ENCODE results near the gene TFE3.

The TFE3 gene

GRCh38 chrX:49059201-49059600, 16.0 kb upstream of the TFE3 start (continued):
- TF ChIP-seq POU6F1 (CRISPR knock-in tag; IDR thresholded peaks at IDR 0.05; ENCODE audit: borderline replicate concordance, low read depth), result no peak
- TF ChIP-seq ZNF8 (CRISPR knock-in tag; IDR thresholded peaks at IDR 0.05), result no peak
- TF ChIP-seq ZC3H10 (CRISPR knock-in tag; IDR thresholded peaks at IDR 0.05), result no peak
- TF ChIP-seq TOX (CRISPR knock-in tag; IDR thresholded peaks at IDR 0.05; ENCODE audit: borderline replicate concordance), result no peak
- TF ChIP-seq TCF4 (CRISPR knock-in tag; IDR thresholded peaks at IDR 0.05; ENCODE audit: borderline replicate concordance), result no peak
- no peak for TF ChIP-seq ISL1 (CRISPR knock-in tag; IDR thresholded peaks at IDR 0.05)
- no peak for TF ChIP-seq BACH2 (CRISPR knock-in tag; IDR thresholded peaks at IDR 0.05; ENCODE audit: borderline replicate concordance)
- no peak for TF ChIP-seq ESRRG (CRISPR knock-in tag; IDR thresholded peaks at IDR 0.05)

- ATAC-seq, result no peak
These were observed 15.6 kb upstream of the TFE3 start, which contains the start of gene CCDC120 for GRCh38 chrX:49058794-49059193. Gene CCDC120, plus strand, starts transcription at chrX:49058999. Its CDS starts 3,043 bp downstream, at chrX:49062042.

GRCh38 chrX:49054073-49054762, 11.1 kb upstream of the TFE3 start:
- no peak for ATAC-seq
- TF ChIP-seq SNAI2 (CRISPR knock-in tag; IDR thresholded peaks at IDR 0.05), result no peak
- no peak for TF ChIP-seq TCF4 (CRISPR knock-in tag; IDR thresholded peaks at IDR 0.05; ENCODE audit: borderline replicate concordance)
- TF ChIP-seq, protein P1, sequence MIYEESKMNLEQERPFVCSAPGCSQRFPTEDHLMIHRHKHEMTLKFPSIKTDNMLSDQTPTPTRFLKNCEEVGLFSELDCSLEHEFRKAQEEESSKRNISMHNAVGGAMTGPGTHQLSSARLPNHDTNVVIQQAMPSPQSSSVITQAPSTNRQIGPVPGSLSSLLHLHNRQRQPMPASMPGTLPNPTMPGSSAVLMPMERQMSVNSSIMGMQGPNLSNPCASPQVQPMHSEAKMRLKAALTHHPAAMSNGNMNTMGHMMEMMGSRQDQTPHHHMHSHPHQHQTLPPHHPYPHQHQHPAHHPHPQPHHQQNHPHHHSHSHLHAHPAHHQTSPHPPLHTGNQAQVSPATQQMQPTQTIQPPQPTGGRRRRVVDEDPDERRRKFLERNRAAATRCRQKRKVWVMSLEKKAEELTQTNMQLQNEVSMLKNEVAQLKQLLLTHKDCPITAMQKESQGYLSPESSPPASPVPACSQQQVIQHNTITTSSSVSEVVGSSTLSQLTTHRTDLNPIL (CRISPR knock-in tag; IDR thresholded peaks at IDR 0.05; ENCODE audit: low read depth), result no peak
- no peak for TF ChIP-seq PATZ1 (CRISPR knock-in tag; IDR thresholded peaks at IDR 0.05; ENCODE audit: borderline replicate concordance)
- TF ChIP-seq TOX (CRISPR knock-in tag; IDR thresholded peaks at IDR 0.05; ENCODE audit: borderline replicate concordance), result no peak
- no peak for TF ChIP-seq ZFP3 (CRISPR knock-in tag; IDR thresholded peaks at IDR 0.05)
- TF ChIP-seq ARNTL (CRISPR knock-in tag; IDR thresholded peaks at IDR 0.05; ENCODE audit: borderline replicate concordance, low read depth), result no peak
- TF ChIP-seq ESRRG (CRISPR knock-in tag; IDR thresholded peaks at IDR 0.05), result no peak
- no peak for TF ChIP-seq POU6F1 (CRISPR knock-in tag; IDR thresholded peaks at IDR 0.05; ENCODE audit: borderline replicate concordance, low read depth)
- TF ChIP-seq ZNF565 (CRISPR knock-in tag; conservative IDR thresholded peaks at IDR 0.05; ENCODE audit: low read depth), result no peak

More at GRCh38 chrX:49058794-49059193, 15.6 kb upstream of the TFE3 start, which contains the start of gene CCDC120:
- TF ChIP-seq ZFP30 (CRISPR knock-in tag; IDR thresholded peaks at IDR 0.05) (no peak), PPARA (CRISPR knock-in tag; IDR thresholded peaks at IDR 0.05; ENCODE audit: borderline replicate concordance) (no peak), BACH2 (CRISPR knock-in tag; IDR thresholded peaks at IDR 0.05; ENCODE audit: borderline replicate concordance) (no peak), ZFP3 (CRISPR knock-in tag; IDR thresholded peaks at IDR 0.05) (no peak), ZNF70 (CRISPR knock-in tag; IDR thresholded peaks at IDR 0.05) (no peak), TOX (CRISPR knock-in tag; IDR thresholded peaks at IDR 0.05; ENCODE audit: borderline replicate concordance) (no peak), SNAI2 (CRISPR knock-in tag; IDR thresholded peaks at IDR 0.05) (no peak), GLIS3 (CRISPR knock-in tag; IDR thresholded peaks at IDR 0.05) (no peak), RARB (CRISPR knock-in tag; IDR thresholded peaks at IDR 0.05) (no peak), POU6F1 (CRISPR knock-in tag; IDR thresholded peaks at IDR 0.05; ENCODE audit: borderline replicate concordance, low read depth) (no peak), ZC3H10 (CRISPR knock-in tag; IDR thresholded peaks at IDR 0.05) (no peak), CSDC2 (CRISPR knock-in tag; IDR thresholded peaks at IDR 0.05) (no peak), ZNF8 (CRISPR knock-in tag; IDR thresholded peaks at IDR 0.05) (no peak), ESRRG (CRISPR knock-in tag; IDR thresholded peaks at IDR 0.05) (no peak), OSR1 (CRISPR knock-in tag; IDR thresholded peaks at IDR 0.05) (no peak), ISL1 (CRISPR knock-in tag; IDR thresholded peaks at IDR 0.05) (no peak), ARNTL (CRISPR knock-in tag; IDR thresholded peaks at IDR 0.05; ENCODE audit: borderline replicate concordance, low read depth) (no peak), PATZ1 (CRISPR knock-in tag; IDR thresholded peaks at IDR 0.05; ENCODE audit: borderline replicate concordance) (no peak), ZNF565 (CRISPR knock-in tag; conservative IDR thresholded peaks at IDR 0.05; ENCODE audit: low read depth) (no peak)
- TF ChIP-seq, protein P2, sequence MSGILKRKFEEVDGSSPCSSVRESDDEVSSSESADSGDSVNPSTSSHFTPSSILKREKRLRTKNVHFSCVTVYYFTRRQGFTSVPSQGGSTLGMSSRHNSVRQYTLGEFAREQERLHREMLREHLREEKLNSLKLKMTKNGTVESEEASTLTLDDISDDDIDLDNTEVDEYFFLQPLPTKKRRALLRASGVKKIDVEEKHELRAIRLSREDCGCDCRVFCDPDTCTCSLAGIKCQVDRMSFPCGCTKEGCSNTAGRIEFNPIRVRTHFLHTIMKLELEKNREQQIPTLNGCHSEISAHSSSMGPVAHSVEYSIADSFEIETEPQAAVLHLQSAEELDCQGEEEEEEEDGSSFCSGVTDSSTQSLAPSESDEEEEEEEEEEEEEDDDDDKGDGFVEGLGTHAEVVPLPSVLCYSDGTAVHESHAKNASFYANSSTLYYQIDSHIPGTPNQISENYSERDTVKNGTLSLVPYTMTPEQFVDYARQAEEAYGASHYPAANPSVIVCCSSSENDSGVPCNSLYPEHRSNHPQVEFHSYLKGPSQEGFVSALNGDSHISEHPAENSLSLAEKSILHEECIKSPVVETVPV (CRISPR knock-in tag; IDR thresholded peaks at IDR 0.05), result no peak

Measured in SK-N-SH treated with all-trans-retinoic acid at 6 μM for 48 hours (cell line).